GM19395 (cell line): ENCODE results near the gene CEP72.
"Not testable (repeated sequence)": the region's sequence is repeated elsewhere in the genome, so short reads cannot be mapped to it uniquely, and the experiment has no call there.

Experiments
- ATAC-seq: cut with Tn5 transposase; IDR thresholded peaks from one replicate; pipeline ENCODE4 v1.9.1; 2021; ENCODE audit warnings: mild to moderate bottlenecking, moderate library complexity; ENCODE audit not compliant: unreplicated experiment

CEP72 gene

GRCh38 chr5:611731-612486 is at the start of gene CEP72:
CEP72 (plus strand) TSS chr5:612340; CDS start chr5:612362, 22 bp downstream.
- peak; percentile 72 for ATAC-seq

GRCh38 chr5:565782-566440 is 46.2 kb upstream of the CEP72 start:
- ATAC-seq, result no peak

- no peak for ATAC-seq
These were observed 45.4 kb upstream of the CEP72 start for GRCh38 chr5:566636-567309.

GRCh38 chr5:567664-568060 is 44.5 kb upstream of the CEP72 start:
- ATAC-seq, result no peak

GRCh38 chr5:568061-568781 is 43.9 kb upstream of the CEP72 start:
- no peak for ATAC-seq

- ATAC-seq, result no peak
These were observed 43.3 kb upstream of the CEP72 start for GRCh38 chr5:568809-569208.

- ATAC-seq, result no peak
These were observed 42.7 kb upstream of the CEP72 start for GRCh38 chr5:569358-569867.

GRCh38 chr5:569868-570361 is 42.2 kb upstream of the CEP72 start:
- no peak for ATAC-seq

- no peak for ATAC-seq
These were observed 41.7 kb upstream of the CEP72 start for GRCh38 chr5:570446-570845.

GRCh38 chr5:570886-571285 is 41.3 kb upstream of the CEP72 start:
- no peak for ATAC-seq

- no peak for ATAC-seq
These were observed 40.3 kb upstream of the CEP72 start for GRCh38 chr5:571791-572190.

GRCh38 chr5:572398-573019 is 39.6 kb upstream of the CEP72 start:
- no peak for ATAC-seq

- ATAC-seq, result no peak
These were observed 38.9 kb upstream of the CEP72 start for GRCh38 chr5:573206-573605.

- no peak for ATAC-seq
These were observed 38.2 kb upstream of the CEP72 start for GRCh38 chr5:573976-574375.

- ATAC-seq, result no peak
These were observed 37.2 kb upstream of the CEP72 start for GRCh38 chr5:574906-575305.

- ATAC-seq, result no peak
These were observed 36.5 kb upstream of the CEP72 start for GRCh38 chr5:575636-576035.

- ATAC-seq, result not testable (repeated sequence)
These were observed 34.9 kb upstream of the CEP72 start for GRCh38 chr5:577214-577613.

GRCh38 chr5:577800-578199 is 34.3 kb upstream of the CEP72 start:
- no peak for ATAC-seq

- ATAC-seq, result no peak
These were observed 32.9 kb upstream of the CEP72 start for GRCh38 chr5:579211-579610.

GRCh38 chr5:579746-580366 is 32.3 kb upstream of the CEP72 start:
- no peak for ATAC-seq
